IMR-90 (cell line): ENCODE measurements around the gene ITFG1. TPM values are rescaled to one million over a fixed set of nuclear protein-coding genes. Genes with fewer than 3 reads are reported as not detected.

Source experiments
- ATAC-seq: fragments of 200-7000 bp; cut with Tn5 transposase; 2 replicates; pipeline ENCODE4 v1.9.1; 2020; ENCODE audit warnings: low read depth, mild to moderate bottlenecking, moderate library complexity
- BruUV-seq: library from RNA; stranded (reverse); fragments of 400-500 nt; replicated peaks from 2 replicates; lab custom pipeline; 2021; lab: Mats Ljungman, UMichigan
- CTCF ChIA-PET: fragments of 300-600 bp; formaldehyde crosslinking; extraction: SDS; loops from one replicate; lab custom pipeline; 2021; ENCODE audit warnings: antibody characterized with exemption; lab: Yijun Ruan, JAX
- POLR2A ChIA-PET: fragments of 300-600 bp; sonication (Branson Sonifier 250); formaldehyde crosslinking; loops from one replicate; lab custom pipeline; 2022; ENCODE audit warnings: antibody characterized with exemption; ENCODE audit not compliant: unreplicated experiment; lab: Charles Lee
- DNase-seq: peaks from one replicate; pipeline ENCODE4 v3.0.0; 2013
- H2AFZ ChIP-seq: replicated peaks from 2 replicates; pipeline ENCODE3; 2013; ENCODE audit warnings: low read length, mild to moderate bottlenecking; ENCODE audit not compliant: poor library complexity
- H2AK5ac ChIP-seq: 2 replicates; pipeline ENCODE4 v1.6.1; 2013; ENCODE audit warnings: low read depth, low read length, inconsistent platforms
- H2AK9ac ChIP-seq: replicated peaks from 2 replicates; pipeline ENCODE3; 2013; ENCODE audit warnings: mild to moderate bottlenecking, low read depth, low read length, moderate library complexity; ENCODE audit not compliant: poor library complexity
- H2BK120ac ChIP-seq: 2 replicates; pipeline ENCODE4 v1.6.1; 2013; ENCODE audit warnings: low read depth, low read length, inconsistent platforms
- H2BK15ac ChIP-seq: 3 replicates; pipeline ENCODE4 v1.6.1; 2013; ENCODE audit warnings: low read depth, low read length, inconsistent platforms
- H2BK20ac ChIP-seq: 2 replicates; pipeline ENCODE4 v1.6.1; 2013; ENCODE audit warnings: low read depth, mild to moderate bottlenecking, inconsistent platforms, low read length, moderate library complexity
- H2BK5ac ChIP-seq: 2 replicates; pipeline ENCODE4 v1.6.1; 2013; ENCODE audit warnings: mild to moderate bottlenecking, low read depth, low read length, inconsistent platforms; ENCODE audit not compliant: poor library complexity, severe bottlenecking
- H3K14ac ChIP-seq: replicated peaks from 2 replicates; pipeline ENCODE4 v1.6.1; 2013; ENCODE audit warnings: low read depth, low read length, inconsistent platforms
- H3K18ac ChIP-seq: 2 replicates; pipeline ENCODE4 v1.6.1; 2013; ENCODE audit warnings: low read depth, low read length, control low read depth
- H3K23ac ChIP-seq: 2 replicates; pipeline ENCODE4 v1.6.1; 2013; ENCODE audit warnings: low read depth, low read length, inconsistent platforms
- H3K27ac ChIP-seq: 2 replicates; pipeline ENCODE4 v1.5.1; 2013; ENCODE audit warnings: mild to moderate bottlenecking, control low read depth, low read length; ENCODE audit not compliant: insufficient read depth
- H3K27me3 ChIP-seq: 2 replicates; pipeline ENCODE4 v1.6.1; 2013; ENCODE audit warnings: low read length; ENCODE audit not compliant: control insufficient read depth, insufficient read depth
- H3K36me3 ChIP-seq: 2 replicates; pipeline ENCODE4 v1.6.1; 2013; ENCODE audit warnings: low read length, mixed read lengths; ENCODE audit not compliant: control insufficient read depth, insufficient read depth
- H3K4ac ChIP-seq: 2 replicates; pipeline ENCODE4 v1.6.1; 2013; ENCODE audit warnings: low read depth, low read length, inconsistent platforms
- H3K4me1 ChIP-seq: 2 replicates; pipeline ENCODE4 v1.6.1; 2013; ENCODE audit warnings: low read length, mixed read lengths; ENCODE audit not compliant: control insufficient read depth, insufficient read depth
- H3K4me2 ChIP-seq: 2 replicates; pipeline ENCODE4 v1.6.1; 2013; ENCODE audit warnings: low read depth, mild to moderate bottlenecking, control low read depth, low read length, moderate library complexity
- H3K4me3 ChIP-seq: 2 replicates; pipeline ENCODE4 v1.5.1; 2013; ENCODE audit warnings: low read depth, mild to moderate bottlenecking, control low read depth, low read length, moderate library complexity; ENCODE audit not compliant: insufficient read depth
- H3K56ac ChIP-seq: 2 replicates; pipeline ENCODE4 v1.6.1; 2013; ENCODE audit warnings: low read length, inconsistent platforms; ENCODE audit not compliant: insufficient read depth; ENCODE audit errors: extremely low read depth
- H3K79me1 ChIP-seq, 2 experiments: 2 replicates each; pipeline ENCODE4 v1.6.1; 2013; ENCODE audit warnings: low read length in 2 of 2, inconsistent platforms in 1 of 2, low read depth in 1 of 2
- H3K9ac ChIP-seq: 2 replicates; pipeline ENCODE4 v1.6.1; 2013; ENCODE audit warnings: low read depth, low read length, control low read depth
- H3K9me1 ChIP-seq: 2 replicates; pipeline ENCODE4 v1.6.1; 2013; ENCODE audit warnings: low read length, inconsistent platforms; ENCODE audit not compliant: insufficient read depth
- H3K9me3 ChIP-seq: 2 replicates; pipeline ENCODE4 v1.6.1; 2013; ENCODE audit warnings: low read length; ENCODE audit not compliant: control insufficient read depth, insufficient read depth
- H4K20me1 ChIP-seq: 2 replicates; pipeline ENCODE4 v1.6.1; 2013; ENCODE audit warnings: low read length, inconsistent platforms; ENCODE audit not compliant: insufficient read depth
- H4K5ac ChIP-seq: 2 replicates; pipeline ENCODE4 v1.6.1; 2013; ENCODE audit warnings: mild to moderate bottlenecking, low read depth, low read length, control low read depth
- H4K8ac ChIP-seq, 2 experiments: 2 replicates each; pipeline ENCODE4 v1.6.1; 2013; ENCODE audit warnings: low read depth in 2 of 2, low read length in 2 of 2, control low read depth in 1 of 2, inconsistent platforms in 1 of 2
- H4K91ac ChIP-seq: 2 replicates; pipeline ENCODE4 v1.6.1; 2013; ENCODE audit warnings: low read depth, low read length, inconsistent platforms; ENCODE audit not compliant: insufficient read depth
- CEBPB ChIP-seq: IDR thresholded peaks from 2 replicates; pipeline ENCODE4 v1.6.1; 2012; ENCODE audit warnings: low read depth, low read length, improper control_type of control experiment
- CTCF ChIP-seq: conservative IDR thresholded peaks from 2 replicates; pipeline ENCODE4 v1.5.1; 2012; ENCODE audit warnings: mild to moderate bottlenecking, low read depth, low read length, improper control_type of control experiment
- ELK1 ChIP-seq: fragments of 150-350 bp; IDR thresholded peaks from 2 replicates; pipeline ENCODE4 v1.6.1; 2016; ENCODE audit warnings: low read depth, mild to moderate bottlenecking, low read length, moderate library complexity, borderline replicate concordance
- MAFK ChIP-seq: IDR thresholded peaks from 2 replicates; pipeline ENCODE4 v1.6.1; 2012; ENCODE audit warnings: low read depth, low read length, improper control_type of control experiment
- MXI1 ChIP-seq: IDR thresholded peaks from 2 replicates; pipeline ENCODE4 v1.6.1; 2012; ENCODE audit warnings: low read depth, mild to moderate bottlenecking, low read length, moderate library complexity, borderline replicate concordance
- POLR2A ChIP-seq: IDR thresholded peaks from 2 replicates; pipeline ENCODE4 v1.6.1; 2012; ENCODE audit warnings: mild to moderate bottlenecking, low read depth, low read length
- RCOR1 ChIP-seq: IDR thresholded peaks from 2 replicates; pipeline ENCODE4 v1.6.1; 2012; ENCODE audit warnings: mild to moderate bottlenecking, low read length, improper control_type of control experiment; ENCODE audit not compliant: insufficient replicate concordance
- RFX5 ChIP-seq: IDR thresholded peaks from 2 replicates; pipeline ENCODE4 v1.8.0; 2012; ENCODE audit warnings: low read depth, mild to moderate bottlenecking, low read length, moderate library complexity
- SMC3 ChIP-seq: fragments of 150-350 bp; IDR thresholded peaks from 2 replicates; pipeline ENCODE4 v1.6.1; 2016; ENCODE audit warnings: low read depth, mild to moderate bottlenecking, antibody characterized with exemption, low read length, moderate library complexity
- WGBS, 2 experiments: methylation state at CpG; one replicate each; pipeline versions ENCODE4 v1.1.5 to v1.1.7; 2013; ENCODE audit warnings: missing lambda C conversion rate in 2 of 2; ENCODE audit not compliant: insufficient read length in 1 of 2; ENCODE audit errors: extremely low coverage in 2 of 2; 5-methylcytosine and 5-hydroxymethylcytosine counted together
- dilution Hi-C: fragments of 300-500 bp; cut with HindIII; formaldehyde crosslinking; loops from one replicate; pipeline ENCODE4 v1.14.3; 2018; ENCODE audit warnings: low sequenced_read_pairs; ENCODE audit not compliant: unreplicated experiment
- in situ Hi-C: fragments of 300-500 bp; cut with MboI; formaldehyde crosslinking; loops from 3 replicates; pipeline ENCODE4 v1.14.3; 2019; ENCODE audit warnings: low sequenced_read_pairs, inconsistent platforms, mixed read lengths
- intact Hi-C: fragments of 100-400 bp; cut with micrococcal nuclease; formaldehyde crosslinking; loops from 2 replicates; pipeline ENCODE4 v1.10.0; 2022
- polyA plus RNA-seq, 3 experiments: library from polyadenylated mRNA; depleted of rRNA; stranded (reverse); fragments of >200 nt; gene quantifications; 2 replicates each; pipeline ENCODE4 v1.2.3, GENCODE V29; 2012; ENCODE audit warnings: low replicate concordance in 1 of 3
- total RNA-seq: library from RNA; depleted of rRNA; stranded (reverse); fragments of >200 nt; gene quantifications from 2 replicates; pipeline ENCODE4 v1.2.3, GENCODE V29; 2012

ITFG1 gene
- total and polyA plus RNA-seq, 2 of the 4 experiments (the other 2 are of a cell fraction) = 54.3 to 60.4 TPM

DNA sequence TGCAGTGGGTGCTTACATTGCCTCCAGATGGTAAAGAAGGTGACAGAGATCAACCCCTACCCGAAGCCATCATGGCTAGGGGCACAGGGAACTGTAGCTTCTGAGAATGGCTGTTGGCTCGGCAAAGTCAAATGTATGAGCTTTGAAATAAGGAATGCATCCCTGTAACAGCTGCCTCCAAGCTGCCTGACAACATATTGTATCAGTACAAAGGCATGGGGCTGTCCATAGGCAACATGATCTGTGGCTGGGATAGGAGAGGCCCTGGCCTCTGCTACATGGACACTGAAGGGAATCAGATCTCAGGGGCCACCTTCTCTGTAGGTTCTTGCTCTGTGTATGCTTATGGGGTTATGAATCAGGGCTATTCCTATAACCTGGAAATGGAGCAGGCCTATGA lies 197.9 kb downstream of the ITFG1 start:
- H2BK20ac ChIP-seq = no peak overlapping the region
- ATAC-seq (peak; percentile 35; the same call in 1 of the 2 replicates), DNase-seq (peak; percentile 8)
- H4K91ac ChIP-seq = no peak overlapping the region
- H3K4me3 ChIP-seq = no peak overlapping the region
- H2AK5ac ChIP-seq = no peak overlapping the region
- ChIA-PET CTCF (interaction anchor here (1.4 kb wide), 1 partner anchor 14 kb away, joined by 3 read pairs; no protein-coding TSS in a partner anchor), POLR2A (no interaction called here)
- no peak overlapping the region for H4K8ac ChIP-seq
- no peaks in the 10 kb centered on the region for H3K27me3 ChIP-seq
- H2BK5ac ChIP-seq = no peak overlapping the region
- H2BK120ac ChIP-seq = no peak overlapping the region
- H3K9me3 ChIP-seq = no peaks in the 10 kb centered on the region
- H3K23ac ChIP-seq = no peak overlapping the region
- H3K4me1 ChIP-seq = no peaks in the 10 kb centered on the region
- H3K4me2 ChIP-seq = no peak overlapping the region
- H3K18ac ChIP-seq = no peak overlapping the region
- TF ChIP-seq CEBPB (no peak), MAFK (no peak), SMC3 (no peak), POLR2A (no peak), MXI1 (no peak), RFX5 (no peak), CTCF (no peak), RCOR1 (no peak), ELK1 (no peak)
- no peak overlapping the region for H4K5ac ChIP-seq
- H3K56ac ChIP-seq = no peak overlapping the region
- no peak overlapping the region for H2BK15ac ChIP-seq
- peaks cover 3% of the 10 kb centered on the region; the same call in 1 of the 2 replicates for H3K36me3 ChIP-seq
- no peak overlapping the region for H2AFZ ChIP-seq
- intact Hi-C loops = no loop called here
- H3K14ac ChIP-seq = no peak overlapping the region
- no peak overlapping the region for H3K4ac ChIP-seq
- H4K20me1 ChIP-seq = no peaks in the 10 kb centered on the region
- peak overlapping the region; percentile 21 for H2AK9ac ChIP-seq
- H3K27ac ChIP-seq = no peak overlapping the region
- H3K79me1 ChIP-seq = no peaks in the 10 kb centered on the region
- dilution Hi-C loops = no loop called here
- H3K9ac ChIP-seq = no peak overlapping the region
- in situ Hi-C loops = no loop called here
- no TSS peak for BruUV-seq
- no CpG with 5 or more reads among the region's 2 CpGs for WGBS, 2 experiments
- H3K9me1 ChIP-seq = peaks cover 4% of the 10 kb centered on the region; the same call in 1 of the 2 replicates
